NOMO-1 treated with dmso at 0.1 percent for 144 hours (cell line): Measurements from ENCODE around the gene FAM171A2.

Source experiments
- DNase-seq: peaks from one replicate; lab custom pipeline; 2025; ENCODE audit not compliant: unreplicated experiment; lab: John Stamatoyannopoulos, UW

The FAM171A2 gene

GRCh38 chr17:44361292-44362260 is 2.1 kb downstream of the FAM171A2 start:
- no peak for DNase-seq

DNA sequence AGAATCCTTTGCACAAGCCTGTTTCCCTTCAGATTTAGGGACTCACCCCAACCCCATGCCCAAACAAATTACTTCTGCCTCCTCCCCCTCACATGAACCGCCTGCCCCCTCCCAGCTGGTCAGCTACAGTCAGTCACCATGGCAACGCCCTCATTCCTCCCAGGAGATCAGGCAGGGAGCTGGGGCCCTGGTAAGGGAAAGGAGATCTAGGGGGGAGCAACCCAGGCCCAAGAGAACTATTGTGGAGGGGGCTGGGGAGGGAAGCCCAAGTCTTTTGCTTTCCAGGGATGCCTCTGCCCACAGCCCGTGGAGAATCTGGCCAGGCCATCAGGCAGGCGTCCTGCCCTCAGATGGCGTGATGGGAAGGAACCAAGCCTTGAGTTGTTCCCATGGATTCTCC is 2.8 kb downstream of the FAM171A2 start:
- DNase-seq: no peak

DNA sequence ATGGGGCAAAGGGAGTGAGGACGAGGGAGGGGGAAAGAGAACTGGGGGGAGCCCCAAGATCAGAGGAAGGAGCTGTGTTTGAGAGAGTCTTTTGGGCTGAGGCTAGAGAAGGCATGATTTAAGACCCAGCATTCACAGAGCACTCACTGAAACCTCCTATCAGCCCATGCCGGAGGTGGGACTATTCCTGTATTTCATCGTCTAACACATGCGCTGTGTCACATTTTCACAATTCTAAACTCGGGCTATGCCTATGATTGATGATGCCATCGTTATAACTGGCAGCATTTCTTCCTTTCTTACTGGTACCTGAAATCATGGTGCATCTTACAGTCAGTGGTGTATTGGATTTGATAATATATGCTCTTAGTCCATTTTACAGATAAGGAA is 3.5 kb downstream of the FAM171A2 start:
- DNase-seq: no peak

DNA sequence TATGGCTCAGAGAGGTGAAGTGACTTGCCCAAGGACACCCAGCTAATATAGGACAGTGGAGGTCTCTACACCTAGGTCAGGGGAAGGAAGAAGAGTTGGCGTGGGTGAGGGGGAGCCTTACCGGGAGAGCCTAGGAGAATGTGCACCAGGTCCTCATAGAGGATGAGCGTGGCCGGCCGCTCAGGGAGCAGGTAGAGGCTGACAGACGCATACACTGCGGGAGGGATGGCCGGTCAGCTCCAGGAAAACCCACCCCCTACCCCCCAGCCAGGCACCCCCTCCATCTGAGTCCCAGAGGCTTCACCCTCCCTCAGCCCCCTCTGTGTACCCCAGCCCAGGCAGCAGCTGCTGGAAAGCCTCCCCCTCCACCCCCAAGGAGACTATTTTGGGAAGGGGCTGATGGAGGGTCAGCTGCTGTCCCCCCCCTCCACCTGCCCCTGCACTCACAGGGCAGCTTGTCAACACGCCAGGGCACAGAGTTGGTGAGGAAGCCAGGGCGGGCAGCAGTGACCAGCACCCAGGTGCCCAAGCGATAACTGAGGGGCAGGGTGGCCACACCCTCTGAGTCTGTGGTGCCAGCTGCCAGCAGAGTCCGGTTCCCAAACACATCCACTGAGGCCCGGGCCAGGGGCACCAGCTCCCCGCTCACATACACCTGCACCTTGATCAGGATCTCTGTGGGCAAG is 4.1 kb downstream of the FAM171A2 start:
- DNase-seq: no peak

GRCh38 chr17:44359006-44359405 is 4.6 kb downstream of the FAM171A2 start:
- DNase-seq: no peak

DNA sequence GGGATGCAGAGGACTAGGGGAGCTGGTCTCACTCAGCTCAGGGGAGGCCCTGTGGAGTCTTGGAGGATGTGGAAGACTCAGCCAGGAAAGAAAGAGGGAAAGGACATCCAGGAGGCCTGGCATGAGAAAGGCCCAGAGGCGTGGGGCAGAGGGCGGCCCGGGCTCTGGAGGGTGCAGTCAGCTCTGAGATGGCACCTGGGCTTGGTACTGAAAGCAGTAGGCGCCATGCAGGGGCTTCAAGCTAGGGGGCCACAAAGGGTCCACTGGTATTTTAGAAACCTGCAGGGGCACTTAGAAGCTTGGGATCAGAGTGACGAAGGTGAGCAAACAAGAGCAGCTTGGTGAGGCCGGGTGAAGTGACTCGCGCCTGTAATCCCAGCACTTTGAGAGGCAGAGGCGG is 5.6 kb downstream of the FAM171A2 start:
- DNase-seq: no peak

DNA sequence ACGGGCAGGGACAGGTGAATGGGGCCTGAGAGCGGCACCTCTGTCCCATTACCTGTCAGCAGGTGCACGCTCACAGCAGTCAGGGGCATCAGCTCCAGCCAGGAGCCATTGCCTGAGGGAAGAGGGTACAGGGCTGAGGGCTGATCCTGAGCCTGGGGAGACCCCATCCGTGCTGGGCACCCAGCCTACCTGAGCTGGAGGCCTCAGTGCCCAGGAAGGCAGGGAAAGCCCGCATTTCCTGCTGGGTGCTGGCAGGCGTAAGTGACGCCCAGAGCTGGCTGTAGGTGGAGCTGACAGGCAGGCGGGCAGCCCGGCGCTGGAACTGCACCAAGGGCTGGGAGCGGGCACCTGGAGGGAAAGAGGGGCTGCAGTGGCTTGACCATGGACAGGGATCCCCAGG is 7.4 kb downstream of the FAM171A2 start:
- DNase-seq: no peak

- DNase-seq: no peak
Observed at GRCh38 chr17:44355642-44356099, 8.0 kb downstream of the FAM171A2 start.

DNA sequence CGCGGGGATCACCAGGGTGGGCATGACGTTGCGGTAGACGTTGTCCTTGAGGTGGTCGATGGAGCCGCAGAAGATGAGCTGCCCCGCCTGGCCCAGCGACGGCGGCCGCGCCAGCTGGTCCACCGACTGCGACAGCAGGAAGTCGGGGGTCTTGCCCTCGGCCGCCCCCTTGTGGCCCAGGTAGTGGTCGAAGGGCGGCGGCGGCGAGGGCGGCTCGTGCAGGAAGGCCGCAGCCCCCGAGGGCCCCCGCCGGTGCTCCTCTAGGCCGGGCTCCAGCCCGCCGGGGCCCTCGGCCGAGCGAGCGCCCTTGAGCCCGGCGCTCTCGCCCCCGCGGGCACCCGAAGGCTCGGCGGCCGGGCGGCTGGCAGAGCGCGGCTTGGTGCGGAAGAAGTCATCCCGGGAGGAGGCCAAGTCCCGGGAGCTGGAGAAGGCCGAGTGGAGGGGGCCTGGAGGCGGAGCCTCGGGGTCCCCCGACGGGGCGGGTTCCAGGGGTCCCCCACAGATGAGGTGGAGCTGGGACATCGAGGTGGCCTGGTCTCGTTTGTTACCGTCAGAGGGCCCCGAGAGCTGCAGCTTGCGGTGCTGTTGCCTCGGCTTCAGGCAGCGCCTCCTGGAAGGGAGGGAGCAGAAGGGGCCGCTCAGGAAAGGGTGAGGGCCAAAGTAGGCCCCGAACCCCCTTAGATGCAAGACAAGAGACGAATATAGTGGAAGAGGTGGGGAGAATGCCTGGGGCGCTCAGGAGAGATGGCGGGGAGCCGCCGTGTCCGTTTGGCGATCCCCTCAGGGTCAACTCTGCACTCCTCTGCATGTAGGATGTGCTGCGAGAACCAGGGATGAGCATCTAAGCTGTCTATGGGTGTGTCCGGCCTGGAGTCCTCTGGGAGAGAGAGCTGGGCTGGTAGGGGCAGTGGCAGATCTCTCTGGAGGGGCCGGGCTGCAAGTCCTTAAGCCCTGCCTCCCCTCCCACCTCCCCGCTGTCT is 8.8 kb downstream of the FAM171A2 start:
- DNase-seq: no peak

DNA sequence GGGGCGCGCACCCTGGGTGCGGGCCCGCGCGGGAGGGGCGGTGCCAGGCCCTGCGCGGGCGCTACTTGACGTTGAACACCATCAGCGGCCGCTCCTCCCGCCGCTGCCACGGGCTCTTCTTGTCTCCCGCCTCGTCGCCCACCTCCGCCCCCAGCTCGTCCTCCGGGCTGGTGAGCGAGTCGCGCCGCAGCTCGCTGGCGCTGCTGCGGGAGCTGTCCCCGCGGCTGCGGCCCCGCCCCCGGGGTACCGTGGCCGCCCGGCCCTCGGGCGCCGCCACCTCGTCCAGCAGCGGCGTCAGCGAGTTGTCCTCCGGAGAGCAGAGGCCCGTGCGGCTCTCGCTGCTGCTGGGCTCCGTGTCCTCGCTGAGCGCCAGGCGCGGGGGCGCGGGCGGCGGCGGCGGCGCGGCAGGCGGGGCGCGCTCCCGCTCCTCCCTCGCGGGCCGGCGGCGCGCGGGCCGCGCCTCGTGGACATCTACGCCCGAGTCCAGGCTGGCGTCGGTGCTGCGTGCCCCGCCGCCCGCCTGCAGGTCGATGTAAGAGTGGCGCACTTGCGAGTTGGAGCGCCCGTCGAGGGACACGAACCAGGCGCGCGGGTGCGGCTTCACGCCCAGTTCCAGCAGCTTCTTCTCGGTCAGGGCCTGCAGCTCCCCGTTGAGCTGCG is 9.9 kb downstream of the FAM171A2 start:
- DNase-seq: no peak

GRCh38 chr17:44352828-44353671 is 10.6 kb downstream of the FAM171A2 start:
- no peak for DNase-seq

GRCh38 chr17:44351961-44352827 is 11.5 kb downstream of the FAM171A2 start:
- DNase-seq: no peak

DNA sequence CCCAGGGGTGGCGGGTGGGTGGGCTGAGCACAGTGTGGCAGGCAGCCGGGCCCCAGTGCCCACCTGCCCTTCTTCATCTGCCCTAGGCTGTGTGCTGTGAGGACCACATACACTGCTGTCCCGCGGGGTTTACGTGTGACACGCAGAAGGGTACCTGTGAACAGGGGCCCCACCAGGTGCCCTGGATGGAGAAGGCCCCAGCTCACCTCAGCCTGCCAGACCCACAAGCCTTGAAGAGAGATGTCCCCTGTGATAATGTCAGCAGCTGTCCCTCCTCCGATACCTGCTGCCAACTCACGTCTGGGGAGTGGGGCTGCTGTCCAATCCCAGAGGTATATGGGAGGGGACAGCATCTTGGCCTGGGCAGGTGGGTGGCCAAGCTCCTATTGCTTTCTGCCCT is 12.2 kb downstream of the FAM171A2 start:
- no peak for DNase-seq

DNA sequence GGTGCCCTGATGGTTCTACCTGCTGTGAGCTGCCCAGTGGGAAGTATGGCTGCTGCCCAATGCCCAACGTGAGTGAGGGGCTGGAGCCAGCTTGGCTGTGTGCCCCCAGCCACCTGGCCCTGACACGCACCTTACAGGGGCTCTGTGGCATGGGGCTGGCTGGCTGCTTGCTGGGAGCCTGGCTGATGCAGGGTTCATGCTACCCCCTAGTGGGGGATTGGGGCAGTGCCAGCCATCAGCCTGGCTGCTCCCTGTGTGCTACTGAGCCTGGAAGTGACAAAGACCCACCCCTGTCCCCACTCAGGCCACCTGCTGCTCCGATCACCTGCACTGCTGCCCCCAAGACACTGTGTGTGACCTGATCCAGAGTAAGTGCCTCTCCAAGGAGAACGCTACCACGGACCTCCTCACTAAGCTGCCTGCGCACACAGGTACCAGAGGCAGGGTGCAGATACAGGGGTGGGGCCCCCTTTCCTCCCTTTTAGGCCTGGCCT is 12.9 kb downstream of the FAM171A2 start:
- peak; percentile 7 for DNase-seq

DNA sequence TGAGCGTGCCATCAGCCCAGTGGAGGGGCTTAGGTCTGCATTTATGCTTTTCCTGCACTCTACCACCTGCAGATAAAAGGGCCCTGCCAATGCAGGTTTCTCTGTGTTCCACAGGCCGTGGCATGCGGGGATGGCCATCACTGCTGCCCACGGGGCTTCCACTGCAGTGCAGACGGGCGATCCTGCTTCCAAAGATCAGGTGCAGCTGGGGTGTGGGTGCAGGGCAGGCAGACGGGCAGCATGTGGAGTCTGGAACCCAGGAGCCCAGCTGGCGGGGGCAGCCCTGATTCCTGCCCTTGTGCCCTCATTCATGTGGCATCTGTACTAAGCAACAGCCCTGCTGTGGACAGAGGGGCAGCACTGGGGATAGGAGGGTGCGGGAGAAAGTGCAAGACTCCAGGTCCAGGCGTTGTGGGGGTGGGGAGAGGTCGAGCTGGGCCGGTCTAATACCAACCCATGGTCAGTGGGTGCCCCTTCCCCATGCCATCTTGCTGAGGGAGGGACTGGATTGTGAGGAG is 14.0 kb downstream of the FAM171A2 start:
- no peak for DNase-seq

GRCh38 chr17:44348988-44349364 is 14.7 kb downstream of the FAM171A2 start:
- DNase-seq: no peak

GRCh38 chr17:44348234-44348987 is 15.2 kb downstream of the FAM171A2 start:
- peak; percentile 95 for DNase-seq
